ENCODE data around the gene CERK. TPM values are rescaled to one million over a fixed set of nuclear protein-coding genes. Genes with fewer than 3 reads are reported as not detected.

CERK gene
- total and polyA plus RNA-seq, 7 donors, result 13.0 to 38.1 (median 26.9) TPM

GRCh38 chr22:46770726-46771125 lies 32.7 kb upstream of the CERK start:
- H3K27me3 ChIP-seq (ENCODE audit: insufficient read depth in 3 of 3, low read length in 2 of 3), result no peaks in the 10 kb centered on the region
- intact Hi-C loops (cut with DNase I), result no loop called here
- no peak overlapping the region for H3K4me3 ChIP-seq
- DNase-seq (no peak), ATAC-seq (no peak)
- WGBS, 3 donors, result 72 to 79% (median 77%) methylated on average over 9 of the region's 9 CpGs
- H3K4me1 ChIP-seq, result peaks cover 45% of the 10 kb centered on the region
- peak overlapping the region; percentile 86 for H3K27ac ChIP-seq
- H3K36me3 ChIP-seq (ENCODE audit: insufficient read depth in 1 of 2, low read depth in 1 of 2), result no peaks in the 10 kb centered on the region
- H3K9me3 ChIP-seq, result no peaks in the 10 kb centered on the region
- no peak for TF ChIP-seq CTCF (IDR thresholded peaks at IDR 0.05)

GRCh38 chr22:46770151-46770641 lies 32.1 kb upstream of the CERK start:
- Histone ChIP-seq H3K4me1 (peaks cover 45% of the 10 kb centered on the region), H3K36me3 (ENCODE audit: insufficient read depth in 1 of 2, low read depth in 1 of 2) (peaks cover 0 to 1% of the 10 kb centered on the region in 2 donors), H3K27me3 (ENCODE audit: insufficient read depth in 3 of 3, low read length in 2 of 3) (no peaks in the 10 kb centered on the region), H3K27ac (peak overlapping the region; percentile 86), H3K9me3 (no peaks in the 10 kb centered on the region), H3K4me3 (no peak overlapping the region)
- DNase-seq, result no peak
- intact Hi-C loops (cut with DNase I), result no loop called here
- no peak for TF ChIP-seq CTCF (IDR thresholded peaks at IDR 0.05)
- 57 to 61% (median 57%) methylated on average over 14 of the region's 14 CpGs for WGBS, 3 donors
- no peak for ATAC-seq

GRCh38 chr22:46769706-46770105 lies 31.7 kb upstream of the CERK start:
- H3K27me3 ChIP-seq (ENCODE audit: insufficient read depth in 3 of 3, low read length in 2 of 3), result no peaks in the 10 kb centered on the region
- ATAC-seq (no peak), DNase-seq (no peak)
- intact Hi-C loops (cut with DNase I), result no loop called here
- peaks cover 0 to 6% of the 10 kb centered on the region in 2 donors for H3K36me3 ChIP-seq (ENCODE audit: insufficient read depth in 1 of 2, low read depth in 1 of 2)
- peaks cover 44% of the 10 kb centered on the region for H3K4me1 ChIP-seq
- H3K9me3 ChIP-seq, result no peaks in the 10 kb centered on the region
- 84 to 90% (median 87%) methylated on average over 6 of the region's 6 CpGs for WGBS, 3 donors
- peak overlapping the region; percentile 31 for H3K4me3 ChIP-seq
- TF ChIP-seq CTCF (IDR thresholded peaks at IDR 0.05), result no peak
- peak overlapping the region; percentile 86 for H3K27ac ChIP-seq

GRCh38 chr22:46769191-46769675 lies 31.2 kb upstream of the CERK start:
- peak overlapping the region; percentile 86 for H3K27ac ChIP-seq
- TF ChIP-seq CTCF (IDR thresholded peaks at IDR 0.05), result no peak
- DNase-seq (peak; percentile 59 to 84), ATAC-seq (peak; percentile 85 to 89 (median 88))
- H3K4me1 ChIP-seq, result peaks cover 39% of the 10 kb centered on the region
- WGBS, 3 donors, result 31 to 42% (median 39%) methylated on average over 17 of the region's 17 CpGs
- no peaks in the 10 kb centered on the region for H3K9me3 ChIP-seq
- peak overlapping the region; percentile 31 for H3K4me3 ChIP-seq
- intact Hi-C loops (cut with DNase I), result no loop called here
- peaks cover 0 to 8% of the 10 kb centered on the region in 2 donors for H3K36me3 ChIP-seq (ENCODE audit: insufficient read depth in 1 of 2, low read depth in 1 of 2)
- no peaks in the 10 kb centered on the region for H3K27me3 ChIP-seq (ENCODE audit: insufficient read depth in 3 of 3, low read length in 2 of 3)

All from psoas muscle (tissue), 8 donors.